A673 (cell line): Measurements from ENCODE around the gene MAT2B. TPM values are rescaled to one million over a fixed set of nuclear protein-coding genes. Genes with fewer than 3 reads are reported as not detected.

Experiments used
- Bru-seq: library from RNA; stranded (reverse); fragments of 400-500 nt; gene quantifications from one replicate; lab custom pipeline; 2021; lab: Mats Ljungman, UMichigan
- BruChase-seq, 2 experiments: library from RNA; stranded (reverse); fragments of 400-500 nt; gene quantifications; one replicate each; lab custom pipeline; 2021; lab: Mats Ljungman, UMichigan
- BruUV-seq: library from RNA; stranded (reverse); fragments of 400-500 nt; replicated peaks from 2 replicates; lab custom pipeline; 2021; lab: Mats Ljungman, UMichigan
- CTCF ChIA-PET: fragments of 300-600 bp; sonication (Branson Sonifier 250); formaldehyde crosslinking; loops from one replicate; lab custom pipeline; 2022; ENCODE audit warnings: antibody characterized with exemption; lab: Charles Lee
- POLR2A ChIA-PET: fragments of 300-600 bp; sonication (Branson Sonifier 250); formaldehyde crosslinking; loops from one replicate; lab custom pipeline; 2022; ENCODE audit warnings: antibody characterized with exemption; ENCODE audit not compliant: low non-redundant PET; lab: Charles Lee
- DNase-seq: peaks from one replicate; pipeline ENCODE4 v3.0.0-alpha.2; 2015; ENCODE audit warnings: low spot score
- H3K27ac ChIP-seq: fragments of 200-600 bp; sonication (generic); 2 replicates; pipeline ENCODE4 v1.5.1; 2016; ENCODE audit warnings: mixed run types, low read depth, mild to moderate bottlenecking, mixed read lengths, antibody characterized with exemption, low read length; ENCODE audit not compliant: poor library complexity, severe bottlenecking
- H3K27me3 ChIP-seq: fragments of 200-600 bp; sonication (generic); replicated peaks from 2 replicates; pipeline ENCODE4 v1.6.1; 2017; ENCODE audit warnings: mixed run types, low read depth, mild to moderate bottlenecking, mixed read lengths, antibody characterized with exemption, low read length; ENCODE audit not compliant: insufficient read depth, poor library complexity
- H3K36me3 ChIP-seq: fragments of 200-600 bp; sonication (generic); 2 replicates; pipeline ENCODE4 v1.6.1; 2016; ENCODE audit warnings: mixed run types, mild to moderate bottlenecking, mixed read lengths, antibody characterized with exemption, low read length; ENCODE audit not compliant: insufficient read depth, poor library complexity, severe bottlenecking
- H3K4me1 ChIP-seq: fragments of 200-600 bp; sonication (generic); 2 replicates; pipeline ENCODE4 v1.6.1; 2017; ENCODE audit warnings: mixed run types, mild to moderate bottlenecking, mixed read lengths, antibody characterized with exemption, low read length; ENCODE audit not compliant: insufficient read depth, poor library complexity, severe bottlenecking
- H3K4me3 ChIP-seq: fragments of 200-600 bp; sonication (generic); 2 replicates; pipeline ENCODE4 v1.5.1; 2016; ENCODE audit warnings: low read depth, mixed run types, mild to moderate bottlenecking, mixed read lengths, low read length; ENCODE audit not compliant: poor library complexity, severe bottlenecking
- H3K9me3 ChIP-seq: fragments of 200-600 bp; sonication (generic); 2 replicates; pipeline ENCODE4 v1.6.1; 2016; ENCODE audit warnings: mixed run types, low read depth, mild to moderate bottlenecking, mixed read lengths, antibody characterized with exemption, low read length; ENCODE audit not compliant: poor library complexity, severe bottlenecking
- CTCF ChIP-seq: fragments of 300-800, 200-600 bp; sonication (generic); conservative IDR thresholded peaks from 2 replicates; pipeline ENCODE4 v1.5.1; 2017; ENCODE audit warnings: low read depth, mild to moderate bottlenecking, antibody characterized with exemption, low read length, moderate library complexity, mixed read lengths
- EZH2 ChIP-seq: fragments of 200-600 bp; sonication (generic); IDR thresholded peaks from 2 replicates; pipeline ENCODE4 v1.6.1; 2017; ENCODE audit warnings: borderline replicate concordance, low read depth, mild to moderate bottlenecking, mixed read lengths, antibody characterized with exemption, low read length; ENCODE audit not compliant: poor library complexity, severe bottlenecking
- intact Hi-C: fragments of 100-400 bp; cut with micrococcal nuclease; formaldehyde crosslinking; loops from one replicate; pipeline ENCODE4 v1.10.0; 2022; ENCODE audit not compliant: unreplicated experiment
- long read RNA-seq: library from polyadenylated mRNA; stranded (forward); transcript quantifications from one replicate; pipeline ENCODE4 v2.0.0, GENCODE V29; 2022
- total RNA-seq: library from RNA; stranded (reverse); gene quantifications from 2 replicates; pipeline ENCODE4 v1.2.3, GENCODE V29; 2021

Gene MAT2B
- total RNA-seq (49.9 and 50.3 TPM in 2 replicates), Bru-seq, nascent RNA (percentile 89 among the genes with signal in this experiment), BruChase-seq, experiment 1, labeled RNA remaining after a 2-hour chase (percentile 91 among the genes with signal in this experiment), BruChase-seq, experiment 2, labeled RNA remaining after a 6-hour chase (percentile 87 among the genes with signal in this experiment)
- long read RNA-seq, transcript MAT2B-202 (7 exons, 2,103 nt): minor isoform, 38 of 132 reads
- long read RNA-seq, transcript MAT2B-201 (7 exons, 2,226 nt): major isoform, 73 of 132 reads
- long read RNA-seq, partial matches to known transcripts: 14 of 132 reads
- long read RNA-seq, other reads (novel, unspliced or antisense): 4 of 132 reads

GRCh38 chr5:163505368-163506094 lies at the start of gene MAT2B:
MAT2B (plus strand) TSS chr5:163505619; CDS start chr5:163505687, 68 bp downstream.
- POLR2A ChIA-PET: no interaction called here

GRCh38 chr5:163456029-163456589 lies 49.3 kb upstream of the MAT2B start:
- Histone ChIP-seq H3K36me3 (peaks cover 50% of the 10 kb centered on the region), H3K9me3 (no peaks in the 10 kb centered on the region), H3K27me3 (no peaks in the 10 kb centered on the region), H3K4me1 (peaks cover 14% of the 10 kb centered on the region), H3K27ac (no peak overlapping the region), H3K4me3 (no peak overlapping the region)
- no peak for TF ChIP-seq CTCF
- TF ChIP-seq EZH2: no peak
- CTCF ChIA-PET: no interaction called here
- DNase-seq: no peak
- BruUV-seq: no TSS peak
- intact Hi-C loops: no loop called here
- POLR2A ChIA-PET: no interaction called here

More at GRCh38 chr5:163505368-163506094, at the start of gene MAT2B:
- H3K9me3 ChIP-seq: no peaks in the 10 kb centered on the region
- BruUV-seq: no TSS peak
- H3K27ac ChIP-seq: peak within 1 kb of the TSS; percentile 93
- peak within 1 kb of the TSS; percentile 84 for H3K4me3 ChIP-seq
- H3K27me3 ChIP-seq: no peaks in the 10 kb centered on the region
- DNase-seq: peak; percentile 95
- peaks cover 8% of the 10 kb centered on the region for H3K4me1 ChIP-seq
- no peaks in the 10 kb centered on the region for H3K36me3 ChIP-seq
- TF ChIP-seq CTCF (peak; percentile 57), EZH2 (no peak)
- intact Hi-C loops: loop anchor here (2.0 kb wide), 1 partner anchor 45 kb away; the partner anchor contains the start of genes HMMR and NUDCD2
- CTCF ChIA-PET: no interaction called here

GRCh38 chr5:163456840-163457239 lies 48.6 kb upstream of the MAT2B start:
- Histone ChIP-seq H3K4me1 (peaks cover 14% of the 10 kb centered on the region), H3K9me3 (no peaks in the 10 kb centered on the region), H3K36me3 (peaks cover 49% of the 10 kb centered on the region), H3K27me3 (no peaks in the 10 kb centered on the region), H3K27ac (no peak overlapping the region), H3K4me3 (no peak overlapping the region)
- no peak for DNase-seq
- CTCF ChIA-PET: interaction anchor here (0.7 kb wide), 1 partner anchor 1009 kb away, joined by 3 read pairs; no protein-coding TSS in a partner anchor
- POLR2A ChIA-PET: no interaction called here
- no TSS peak for BruUV-seq
- no peak for TF ChIP-seq EZH2
- no peak for TF ChIP-seq CTCF
- intact Hi-C loops: no loop called here
